ENCODE measurements around the gene HS6ST1.

Gene HS6ST1

DNA sequence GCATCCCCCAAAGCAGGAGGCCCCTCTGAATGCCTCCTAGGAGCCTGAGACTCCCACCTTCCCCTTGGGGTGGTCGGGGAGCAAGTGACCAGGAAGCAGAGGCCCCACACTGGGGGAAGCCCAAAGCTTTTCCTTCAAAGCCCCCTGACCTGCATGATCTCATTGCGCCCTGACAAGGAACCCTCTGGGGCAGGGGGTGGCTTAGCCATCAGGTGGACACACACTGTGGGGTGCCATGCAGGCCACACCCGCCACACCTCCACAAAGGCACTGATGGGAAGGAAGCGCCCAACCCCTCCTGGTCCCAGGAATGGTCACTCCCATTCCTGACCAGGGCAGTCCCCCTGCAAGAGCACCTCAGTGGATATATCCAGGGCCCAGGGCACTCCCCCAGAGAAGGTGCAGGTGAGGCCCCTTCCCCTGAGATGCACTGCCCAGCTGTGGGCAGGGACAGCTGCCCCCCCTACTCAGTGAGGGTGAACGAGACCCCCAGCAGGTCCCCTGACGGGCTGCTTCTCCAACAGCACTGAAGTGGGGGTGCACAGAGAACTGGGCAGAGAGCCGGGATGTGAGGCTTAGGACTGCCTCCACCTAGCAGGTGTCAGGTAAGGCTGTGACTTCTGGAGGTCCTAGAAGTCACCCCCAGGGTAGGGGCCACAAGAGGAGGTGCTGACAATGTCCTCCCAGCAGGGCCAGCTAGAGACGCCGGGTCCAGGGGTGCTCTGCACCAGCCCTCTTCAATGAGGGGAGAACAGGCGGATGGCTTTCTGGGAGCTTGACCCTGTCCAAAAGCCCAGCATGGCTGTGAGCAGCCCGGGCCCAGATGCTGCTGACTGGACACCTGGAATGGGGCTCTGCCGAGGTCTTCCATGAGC is 31.5 kb downstream of the HS6ST1 start:
- DNase-seq (ENCODE audit: low spot score in 2 of 2), result no peak
- H3K27me3 ChIP-seq (ENCODE audit: low read depth), result no peaks in the 10 kb centered on the region
- H3K36me3 ChIP-seq (replicated peaks), result no peaks in the 10 kb centered on the region
- H3K4me3 ChIP-seq, result no peak overlapping the region
- H3K4me1 ChIP-seq, result no peaks in the 10 kb centered on the region
- in situ Hi-C loops (cut with MboI; ENCODE audit: low sequenced_read_pairs), result no loop called here
- no peaks in the 10 kb centered on the region for H3K9me3 ChIP-seq

DNA sequence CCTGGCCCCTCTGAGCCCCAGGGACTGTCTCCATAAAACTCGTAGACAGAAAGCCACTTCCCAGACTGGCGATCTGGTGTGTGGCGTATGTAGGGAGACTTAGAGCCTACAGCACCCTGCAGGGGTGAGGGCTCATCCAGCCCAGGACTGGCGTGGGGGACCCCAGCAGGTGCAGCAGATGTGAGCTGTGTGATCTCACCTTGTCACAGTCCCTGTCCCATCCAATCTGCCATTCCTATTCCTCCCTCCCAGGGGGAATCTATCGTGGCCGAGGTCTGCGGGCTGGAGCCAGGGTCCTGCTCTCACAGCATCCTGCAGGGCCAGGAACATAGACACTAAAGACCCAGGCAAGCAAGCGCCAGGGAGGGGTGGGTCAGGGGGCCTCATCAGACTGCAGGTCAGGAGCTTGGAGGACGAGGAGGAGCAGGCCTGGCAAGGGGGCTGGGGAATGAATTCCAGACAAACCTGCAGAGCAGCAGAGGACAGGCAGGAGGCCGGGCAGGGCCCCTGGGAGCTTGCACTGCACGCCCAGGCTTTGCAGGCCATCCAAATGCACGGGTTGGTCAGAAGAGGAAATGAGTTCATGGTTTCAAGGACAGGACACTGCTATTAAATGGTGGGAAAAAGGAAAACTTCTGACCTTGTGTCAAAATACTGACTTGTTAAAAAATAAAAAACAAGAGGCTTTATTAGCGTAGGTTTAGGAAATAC is 32.5 kb downstream of the HS6ST1 start:
- Histone ChIP-seq H3K9me3 (no peaks in the 10 kb centered on the region), H3K4me3 (no peak overlapping the region), H3K27me3 (ENCODE audit: low read depth) (no peaks in the 10 kb centered on the region), H3K36me3 (replicated peaks) (no peaks in the 10 kb centered on the region), H3K4me1 (no peaks in the 10 kb centered on the region)
- in situ Hi-C loops (cut with MboI; ENCODE audit: low sequenced_read_pairs), result no loop called here
- DNase-seq (ENCODE audit: low spot score in 2 of 2), result no peak

DNA sequence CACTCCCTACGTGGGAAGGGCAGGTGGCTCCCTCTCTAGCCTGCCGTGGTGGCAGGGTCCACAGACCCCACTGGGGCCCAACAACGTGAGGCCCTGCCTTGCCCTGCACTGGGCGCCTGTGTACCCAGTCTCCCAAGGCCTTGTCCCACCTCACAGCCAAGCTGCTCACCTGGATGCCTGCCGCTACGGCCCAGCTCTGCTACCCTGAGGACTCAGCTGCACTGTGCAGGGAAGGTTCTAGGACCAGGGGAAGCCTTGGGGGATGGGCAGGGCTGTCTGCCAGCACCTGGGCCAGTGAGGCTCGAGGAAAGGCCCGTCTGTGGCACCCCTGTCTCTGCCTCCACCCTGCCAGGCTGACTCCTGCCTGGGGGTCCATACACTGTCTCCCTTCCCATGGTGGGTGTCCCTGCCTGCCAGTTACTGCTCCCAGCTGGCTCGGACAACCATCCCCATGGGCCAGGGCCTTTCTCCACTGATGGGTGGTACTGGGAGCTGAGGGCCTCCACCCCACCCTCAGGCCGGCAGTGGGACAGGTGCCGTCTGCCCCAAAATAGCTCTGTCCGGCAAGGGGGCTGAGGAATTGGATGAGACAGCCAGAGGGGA is 33.2 kb downstream of the HS6ST1 start:
- Histone ChIP-seq H3K36me3 (replicated peaks) (no peaks in the 10 kb centered on the region), H3K27me3 (ENCODE audit: low read depth) (no peaks in the 10 kb centered on the region), H3K9me3 (no peaks in the 10 kb centered on the region), H3K4me3 (no peak overlapping the region), H3K4me1 (no peaks in the 10 kb centered on the region)
- in situ Hi-C loops (cut with MboI; ENCODE audit: low sequenced_read_pairs), result no loop called here
- DNase-seq (ENCODE audit: low spot score in 2 of 2), result no peak

DNA sequence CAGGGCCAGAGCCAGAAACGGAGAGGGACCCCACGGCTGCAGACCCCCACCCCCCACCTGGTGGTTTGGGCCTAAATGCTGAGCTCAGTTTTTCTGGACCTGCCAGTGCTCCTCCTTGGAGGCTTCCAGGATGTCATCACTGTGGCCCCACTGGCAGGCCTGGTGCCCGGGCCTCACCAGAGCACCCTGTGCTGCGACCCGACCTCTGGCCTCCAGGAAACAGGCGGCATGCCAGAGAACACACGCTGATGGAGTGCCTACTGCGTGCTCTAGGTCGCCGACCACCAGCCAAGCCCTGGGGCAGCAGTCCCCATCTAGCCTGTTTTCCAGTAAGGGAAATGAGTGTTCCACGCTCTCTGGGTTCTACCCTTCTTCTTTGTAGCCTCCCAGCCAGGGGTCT is 33.8 kb downstream of the HS6ST1 start:
- Histone ChIP-seq H3K27me3 (ENCODE audit: low read depth) (no peaks in the 10 kb centered on the region), H3K4me1 (no peaks in the 10 kb centered on the region), H3K4me3 (no peak overlapping the region), H3K9me3 (no peaks in the 10 kb centered on the region), H3K36me3 (replicated peaks) (no peaks in the 10 kb centered on the region)
- no peak for DNase-seq (ENCODE audit: low spot score in 2 of 2)
- in situ Hi-C loops (cut with MboI; ENCODE audit: low sequenced_read_pairs), result no loop called here

DNA sequence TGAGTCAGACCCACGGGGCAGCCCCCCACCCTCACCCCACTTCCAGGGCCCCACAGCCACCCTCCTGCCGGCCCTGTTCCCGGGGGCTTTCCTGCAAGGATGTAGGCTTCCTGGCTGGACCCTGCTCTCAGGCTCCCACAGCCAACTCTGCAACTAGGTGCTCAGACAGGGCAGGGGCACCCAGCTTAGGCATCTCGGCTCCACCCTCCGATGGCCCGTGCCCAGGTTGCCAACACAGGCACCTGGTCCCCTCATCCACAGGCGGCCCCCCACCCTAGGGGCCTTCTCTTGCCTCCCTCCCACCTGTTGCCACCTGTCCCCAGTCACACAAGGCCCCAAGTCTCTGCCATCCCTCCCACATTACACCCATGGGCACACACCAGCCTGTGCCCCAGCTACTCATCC is 34.6 kb downstream of the HS6ST1 start:
- H3K36me3 ChIP-seq (replicated peaks), result no peaks in the 10 kb centered on the region
- no peak for DNase-seq (ENCODE audit: low spot score in 2 of 2)
- in situ Hi-C loops (cut with MboI; ENCODE audit: low sequenced_read_pairs), result no loop called here
- no peaks in the 10 kb centered on the region for H3K9me3 ChIP-seq
- H3K4me1 ChIP-seq, result no peaks in the 10 kb centered on the region
- no peak overlapping the region for H3K4me3 ChIP-seq
- no peaks in the 10 kb centered on the region for H3K27me3 ChIP-seq (ENCODE audit: low read depth)

DNA sequence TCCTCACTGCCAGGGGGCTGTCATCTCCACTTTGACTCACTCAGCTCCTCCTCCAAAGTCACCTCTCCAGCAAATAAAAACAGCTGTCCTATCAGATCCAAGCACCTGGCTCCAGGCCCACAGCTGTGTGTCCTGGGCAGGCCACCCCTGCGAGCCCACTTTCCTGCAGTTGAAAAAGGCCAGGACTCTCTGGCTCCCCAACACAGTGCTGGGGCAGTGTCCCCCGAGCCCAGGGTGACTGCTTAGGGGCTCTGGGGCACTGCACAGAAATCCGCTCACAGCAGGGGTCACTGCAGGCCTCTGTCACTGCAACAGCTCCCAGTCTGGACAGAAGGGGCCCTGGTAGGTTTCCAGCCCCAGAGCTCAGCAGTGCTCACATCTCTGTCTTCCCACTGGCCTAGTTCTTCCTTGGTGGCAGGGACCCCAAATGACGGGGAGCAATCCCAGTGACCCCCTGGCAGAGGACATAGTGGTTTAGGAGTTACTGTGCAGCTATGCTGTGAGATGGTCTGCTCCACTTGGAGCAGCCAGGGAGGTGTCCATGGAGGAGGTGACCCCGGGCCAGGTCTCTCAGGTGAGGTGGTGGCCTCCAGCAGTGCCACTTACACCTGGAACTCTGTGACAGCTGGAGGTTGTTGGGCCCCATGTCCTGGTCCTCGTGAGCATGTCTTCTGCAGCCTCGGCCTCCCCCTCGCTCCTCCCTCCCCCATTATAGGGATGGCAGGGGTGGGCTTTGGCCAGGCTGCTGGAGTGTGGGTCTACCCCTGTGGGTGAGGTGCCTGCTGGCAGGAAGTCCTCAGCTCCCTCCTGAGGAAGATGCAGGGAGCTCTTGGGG is 35.5 kb downstream of the HS6ST1 start:
- no peak for DNase-seq (ENCODE audit: low spot score in 2 of 2)
- Histone ChIP-seq H3K9me3 (no peaks in the 10 kb centered on the region), H3K36me3 (replicated peaks) (no peaks in the 10 kb centered on the region), H3K27me3 (ENCODE audit: low read depth) (no peaks in the 10 kb centered on the region), H3K4me1 (no peaks in the 10 kb centered on the region), H3K4me3 (no peak overlapping the region)
- in situ Hi-C loops (cut with MboI; ENCODE audit: low sequenced_read_pairs), result no loop called here

DNA sequence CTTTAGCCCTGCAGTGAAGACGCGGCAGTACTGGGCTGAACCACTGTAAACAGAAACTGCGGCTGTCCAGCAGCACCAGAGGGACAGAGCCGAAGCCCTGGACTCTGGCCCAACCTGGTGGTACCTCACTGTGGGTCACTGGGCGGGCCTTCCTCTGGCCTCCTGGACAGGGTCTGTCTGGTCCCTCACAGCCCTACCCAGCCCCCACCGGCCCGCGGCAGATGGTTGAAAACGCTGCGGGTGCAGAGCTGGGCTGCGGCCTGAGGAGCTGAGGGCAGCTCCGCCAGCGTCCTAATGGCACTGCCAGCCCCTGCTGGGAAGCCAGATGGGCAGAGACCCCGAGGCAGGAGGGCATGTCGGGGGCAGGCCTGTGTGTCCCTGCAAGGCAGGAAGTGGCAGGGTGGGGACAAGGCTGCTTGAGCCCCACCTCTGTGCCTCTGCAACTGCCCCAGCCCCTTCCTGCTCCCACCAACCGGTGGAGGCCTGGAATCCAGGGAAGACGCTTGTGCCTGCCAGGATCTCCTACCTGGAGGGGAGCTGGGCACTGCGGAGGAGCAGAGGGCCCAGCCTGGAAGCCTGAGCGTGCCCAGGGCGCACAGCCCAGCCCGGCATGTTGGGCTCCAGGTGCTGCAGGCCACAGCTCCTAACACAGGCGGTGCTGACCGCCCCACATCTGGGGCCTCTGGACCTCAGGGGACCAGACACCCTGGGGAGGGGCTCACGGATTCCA is 36.3 kb downstream of the HS6ST1 start:
- no peaks in the 10 kb centered on the region for H3K36me3 ChIP-seq (replicated peaks)
- H3K4me3 ChIP-seq, result no peak overlapping the region
- in situ Hi-C loops (cut with MboI; ENCODE audit: low sequenced_read_pairs), result no loop called here
- no peaks in the 10 kb centered on the region for H3K27me3 ChIP-seq (ENCODE audit: low read depth)
- H3K4me1 ChIP-seq, result no peaks in the 10 kb centered on the region
- H3K9me3 ChIP-seq, result no peaks in the 10 kb centered on the region
- no peak for DNase-seq (ENCODE audit: low spot score in 2 of 2)

DNA sequence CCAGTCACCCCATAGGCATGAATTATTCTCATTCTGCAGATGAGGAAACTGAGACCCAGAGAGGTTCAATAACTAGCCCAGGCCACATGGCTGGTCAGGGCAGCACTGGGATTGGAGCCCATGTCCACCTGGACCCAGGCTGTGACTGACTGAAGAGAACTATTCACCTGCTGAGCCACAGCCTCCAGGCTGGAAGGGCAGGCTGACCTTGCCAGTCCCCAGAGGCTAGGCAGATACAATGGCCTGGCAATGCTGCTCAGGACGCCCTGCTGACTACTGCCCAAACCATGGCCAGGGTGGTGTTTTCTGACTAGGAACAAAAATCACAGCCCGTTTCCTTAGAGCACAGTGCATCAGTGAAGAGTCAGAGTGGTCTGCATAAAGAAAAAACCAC is 36.8 kb downstream of the HS6ST1 start:
- no peaks in the 10 kb centered on the region for H3K36me3 ChIP-seq (replicated peaks)
- H3K9me3 ChIP-seq, result no peaks in the 10 kb centered on the region
- no peak overlapping the region for H3K4me3 ChIP-seq
- H3K4me1 ChIP-seq, result no peaks in the 10 kb centered on the region
- in situ Hi-C loops (cut with MboI; ENCODE audit: low sequenced_read_pairs), result no loop called here
- no peak for DNase-seq (ENCODE audit: low spot score in 2 of 2)
- H3K27me3 ChIP-seq (ENCODE audit: low read depth), result no peaks in the 10 kb centered on the region

DNA sequence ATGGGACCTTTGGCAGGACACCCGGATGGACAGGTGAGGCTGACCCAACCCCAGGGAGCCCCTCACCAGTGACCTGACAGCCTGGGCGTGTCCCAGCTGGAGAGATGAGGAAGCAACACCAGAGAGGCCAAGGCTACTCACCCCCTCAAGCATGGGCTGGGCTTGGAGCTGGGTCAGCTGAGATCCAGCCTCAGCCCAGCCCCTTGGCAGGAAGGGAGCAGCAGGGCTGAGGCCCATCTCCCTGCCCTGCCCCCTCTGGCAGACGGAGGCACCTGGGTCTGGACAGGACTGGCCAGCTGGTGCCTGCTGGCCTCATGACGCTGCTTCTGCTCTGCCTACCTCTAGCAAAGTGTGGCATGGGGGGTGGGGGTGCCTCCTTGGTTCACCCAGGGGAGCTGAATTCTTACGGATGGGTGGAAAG is 37.8 kb downstream of the HS6ST1 start:
- in situ Hi-C loops (cut with MboI; ENCODE audit: low sequenced_read_pairs), result no loop called here
- DNase-seq (ENCODE audit: low spot score in 2 of 2), result no peak
- H3K9me3 ChIP-seq, result no peaks in the 10 kb centered on the region
- H3K27me3 ChIP-seq (ENCODE audit: low read depth), result no peaks in the 10 kb centered on the region
- H3K4me1 ChIP-seq, result no peaks in the 10 kb centered on the region
- H3K4me3 ChIP-seq, result no peak overlapping the region
- no peaks in the 10 kb centered on the region; the same call in 1 of the 2 replicates for H3K36me3 ChIP-seq (replicated peaks)

DNA sequence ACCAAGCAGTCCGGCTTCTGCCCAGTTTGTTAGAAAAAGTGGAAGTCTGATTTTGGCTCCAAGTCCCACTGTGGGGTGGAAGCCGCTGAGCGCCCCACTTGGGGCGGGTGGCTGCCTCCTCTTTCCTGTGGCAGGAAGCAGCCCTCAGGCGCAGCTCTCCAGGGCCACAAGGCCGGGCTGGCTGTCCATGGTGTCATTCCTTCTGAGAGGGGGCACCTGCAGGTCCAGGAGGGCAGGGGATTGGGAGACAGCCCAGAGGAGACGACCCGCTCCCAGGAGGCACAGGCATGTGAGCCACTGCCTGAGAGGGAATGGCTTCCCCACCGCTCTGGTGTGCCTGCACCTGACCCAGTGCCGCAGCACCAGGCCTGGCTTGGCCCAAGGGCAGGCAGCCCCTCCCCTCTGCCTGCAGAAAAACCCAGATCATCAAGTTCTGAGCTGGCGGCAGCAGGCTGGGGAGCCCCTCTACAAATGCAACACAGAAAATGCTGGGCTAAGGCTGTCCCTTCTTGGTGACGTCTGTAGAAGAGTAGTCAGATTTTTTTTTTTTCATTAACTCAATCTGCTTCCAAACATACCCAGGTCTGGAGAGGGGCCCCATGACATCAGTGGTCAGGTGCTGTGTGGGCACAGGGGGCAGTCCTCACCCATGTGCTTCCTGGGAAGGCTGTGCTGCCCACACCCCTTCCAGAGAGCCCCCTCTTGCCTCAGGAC is 38.4 kb downstream of the HS6ST1 start:
- H3K4me3 ChIP-seq, result no peak overlapping the region
- H3K4me1 ChIP-seq, result no peaks in the 10 kb centered on the region
- no peaks in the 10 kb centered on the region for H3K9me3 ChIP-seq
- H3K36me3 ChIP-seq (replicated peaks), result no peaks in the 10 kb centered on the region; the same call in none of the 2 replicates
- DNase-seq (ENCODE audit: low spot score in 2 of 2), result no peak
- in situ Hi-C loops (cut with MboI; ENCODE audit: low sequenced_read_pairs), result no loop called here
- H3K27me3 ChIP-seq (ENCODE audit: low read depth), result no peaks in the 10 kb centered on the region

DNA sequence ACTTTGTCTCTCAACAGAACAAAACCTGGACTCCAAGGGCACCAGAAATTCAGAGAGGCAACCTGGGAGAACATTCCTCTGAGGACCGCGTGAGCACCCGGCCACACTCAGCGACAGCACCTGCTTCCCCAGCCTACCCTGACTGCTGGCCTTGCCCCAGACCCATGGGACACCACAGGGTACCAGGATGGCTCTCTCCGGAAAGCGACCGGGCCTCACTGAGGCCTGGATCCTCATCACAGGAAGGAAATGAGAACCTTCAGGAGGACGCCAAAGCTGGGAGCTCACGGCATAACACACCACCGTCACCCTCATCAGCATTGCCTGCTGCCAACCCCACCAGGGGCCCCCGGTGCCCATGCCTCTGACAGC is 38.9 kb downstream of the HS6ST1 start:
- Histone ChIP-seq H3K4me1 (no peaks in the 10 kb centered on the region), H3K27me3 (ENCODE audit: low read depth) (no peaks in the 10 kb centered on the region), H3K36me3 (replicated peaks) (no peaks in the 10 kb centered on the region; the same call in none of the 2 replicates), H3K9me3 (no peaks in the 10 kb centered on the region), H3K4me3 (no peak overlapping the region)
- in situ Hi-C loops (cut with MboI; ENCODE audit: low sequenced_read_pairs), result no loop called here
- no peak for DNase-seq (ENCODE audit: low spot score in 2 of 2)

DNA sequence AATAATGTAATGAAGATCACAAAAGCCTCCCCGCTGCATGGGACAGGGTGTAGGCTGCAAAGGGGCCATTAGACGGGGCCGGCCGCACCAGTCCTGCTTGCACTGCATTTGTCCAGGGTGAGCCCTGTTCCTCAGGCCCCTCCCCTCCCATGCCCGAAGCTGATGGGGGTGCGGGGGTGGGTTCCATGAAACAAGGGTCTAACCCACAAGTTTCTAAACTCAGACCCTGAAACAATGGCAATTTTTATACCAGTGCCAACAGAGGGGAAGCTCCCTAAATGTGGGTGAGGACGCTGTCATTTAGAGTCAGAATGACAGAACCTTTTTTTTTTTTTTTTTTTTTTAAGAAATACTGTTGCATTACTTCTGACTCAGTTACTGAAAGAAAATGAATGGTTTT is 39.7 kb downstream of the HS6ST1 start:
- no peak overlapping the region for H3K4me3 ChIP-seq
- H3K9me3 ChIP-seq, result no peaks in the 10 kb centered on the region
- no peak for DNase-seq (ENCODE audit: low spot score in 2 of 2)
- no peaks in the 10 kb centered on the region; the same call in none of the 2 replicates for H3K36me3 ChIP-seq (replicated peaks)
- in situ Hi-C loops (cut with MboI; ENCODE audit: low sequenced_read_pairs), result no loop called here
- H3K4me1 ChIP-seq, result no peaks in the 10 kb centered on the region
- no peaks in the 10 kb centered on the region for H3K27me3 ChIP-seq (ENCODE audit: low read depth)

Data from HAP-1 (cell line).